Activated CD4-positive, alpha-beta T cell treated with anti-CD3 and anti-CD28 coated beads for 36 hours (primary cell): Measurements from ENCODE around the gene UBE2S. TPM values are rescaled to one million over a fixed set of nuclear protein-coding genes. Genes with fewer than 3 reads are reported as not detected.
"Not testable (repeated sequence)": the region's sequence is repeated elsewhere in the genome, so short reads cannot be mapped to it uniquely, and the experiment has no call there.

Experiments
- ATAC-seq: fragments of 200-7000 bp; cut with Tn5 transposase; one replicate; pipeline ENCODE4 v1.10.0; 2021; ENCODE audit warnings: mild to moderate bottlenecking, moderate library complexity
- CTCF ChIA-PET: fragments of 350-600 bp; sonication (Branson Sonifier 250); formaldehyde crosslinking; loops from one replicate; lab custom pipeline; 2021; ENCODE audit warnings: antibody characterized with exemption; lab: Charles Lee
- POLR2A ChIA-PET: fragments of 350-600 bp; sonication (Branson Sonifier 250); formaldehyde crosslinking; loops from one replicate; lab custom pipeline; 2021; ENCODE audit warnings: antibody characterized with exemption, inconsistent platforms; lab: Charles Lee
- DNase-seq: peaks from one replicate; pipeline ENCODE4 v3.0.0-alpha.2; 2020
- H3K27ac Mint-ChIP-seq: one replicate; pipeline ENCODE4 v1.8.0; 2021; ENCODE audit warnings: mixed read lengths
- H3K27me3 Mint-ChIP-seq: one replicate; pipeline ENCODE4 v1.8.0; 2021; ENCODE audit warnings: mixed read lengths
- H3K36me3 Mint-ChIP-seq: one replicate; pipeline ENCODE4 v1.8.0; 2021; ENCODE audit warnings: low read depth, mixed read lengths
- H3K4me1 Mint-ChIP-seq: one replicate; pipeline ENCODE4 v1.8.0; 2021; ENCODE audit warnings: mixed read lengths
- H3K4me3 Mint-ChIP-seq: one replicate; pipeline ENCODE4 v1.8.0; 2021; ENCODE audit warnings: mild to moderate bottlenecking, moderate library complexity, mixed read lengths
- H3K9me3 Mint-ChIP-seq: one replicate; pipeline ENCODE4 v1.8.0; 2021; ENCODE audit warnings: low read depth, mixed read lengths
- intact Hi-C, 2 experiments: fragments of 100-400 bp; cut with DNase I in 1 of 2; cut with micrococcal nuclease in 1 of 2; formaldehyde crosslinking; loops; one replicate each; pipeline versions ENCODE4 v1.14.2 to v1.15.1; 2022 to 2024; cut with DNase I, micrococcal nuclease
- total RNA-seq, 2 experiments: library from RNA; stranded (reverse); gene quantifications; one replicate each; pipeline ENCODE4 v1.2.3, GENCODE V29; 2021

UBE2S gene
- total RNA-seq, 2 experiments from 2014 or later, result 228 to 342 TPM

GRCh38 chr19:55419624-55420236 is 12.1 kb upstream of the UBE2S start:
- Mint-ChIP-seq H3K27ac (no peak overlapping the region), H3K27me3 (no peaks in the 10 kb centered on the region), H3K4me1 (peaks cover 14% of the 10 kb centered on the region), H3K36me3 (no peaks in the 10 kb centered on the region), H3K9me3 (no peaks in the 10 kb centered on the region), H3K4me3 (no peak overlapping the region)
- ChIA-PET POLR2A (no interaction called here), CTCF (interaction anchor here (0.5 to 3.0 kb wide), 4 partner anchors 12 to 117 kb away, joined by 3 to 13 read pairs (median 4); partner anchors contain the start of gene UBE2S)
- ATAC-seq (no peak), DNase-seq (no peak)
- intact Hi-C loops, result loop anchor here (2.0 kb wide), 2 partner anchors 207 to 279 kb away; no protein-coding TSS in a partner anchor

GRCh38 chr19:55419103-55419502 is 11.5 kb upstream of the UBE2S start:
- H3K9me3 Mint-ChIP-seq, result no peaks in the 10 kb centered on the region
- H3K36me3 Mint-ChIP-seq, result no peaks in the 10 kb centered on the region
- peaks cover 14% of the 10 kb centered on the region for H3K4me1 Mint-ChIP-seq
- H3K4me3 Mint-ChIP-seq, result no peak overlapping the region
- intact Hi-C loops, result loop anchor here (2.0 kb wide), 2 partner anchors 206 to 278 kb away; no protein-coding TSS in a partner anchor
- no peak overlapping the region for H3K27ac Mint-ChIP-seq
- DNase-seq, result no peak
- CTCF ChIA-PET, result interaction anchor here (0.8 to 3.0 kb wide), 4 partner anchors 21 to 351 kb away, joined by 3 to 13 read pairs (median 4); no protein-coding TSS in a partner anchor
- ATAC-seq, result no peak
- POLR2A ChIA-PET, result no interaction called here
- H3K27me3 Mint-ChIP-seq, result no peaks in the 10 kb centered on the region

- Mint-ChIP-seq H3K4me3 (no peak overlapping the region), H3K27ac (no peak overlapping the region), H3K27me3 (no peaks in the 10 kb centered on the region), H3K36me3 (no peaks in the 10 kb centered on the region), H3K4me1 (peaks cover 14% of the 10 kb centered on the region), H3K9me3 (no peaks in the 10 kb centered on the region)
- ATAC-seq, result peak; percentile 90
- POLR2A ChIA-PET, result no interaction called here
- CTCF ChIA-PET, result interaction anchor here (0.5 to 3.0 kb wide), 6 partner anchors 19 to 350 kb away, joined by 3 to 13 read pairs (median 4); no protein-coding TSS in a partner anchor
- peak; percentile 74 for DNase-seq
- intact Hi-C loops, result loop anchor here (1.0 to 2.0 kb wide), 6 partner anchors 116 to 277 kb away; no protein-coding TSS in a partner anchor
Measured at GRCh38 chr19:55418185-55418584, 10.6 kb upstream of the UBE2S start.

GRCh38 chr19:55410168-55410567 is 2.6 kb upstream of the UBE2S start:
- ChIA-PET POLR2A (no interaction called here), CTCF (no interaction called here)
- H3K4me1 Mint-ChIP-seq, result peaks cover 20% of the 10 kb centered on the region
- no peaks in the 10 kb centered on the region for H3K27me3 Mint-ChIP-seq
- no peak overlapping the region for H3K4me3 Mint-ChIP-seq
- peaks cover 28% of the 10 kb centered on the region for H3K36me3 Mint-ChIP-seq
- H3K9me3 Mint-ChIP-seq, result peaks cover 4% of the 10 kb centered on the region
- no peak for DNase-seq
- intact Hi-C loops, result no loop called here
- ATAC-seq, result no peak
- H3K27ac Mint-ChIP-seq, result no peak overlapping the region

- H3K9me3 Mint-ChIP-seq, H3K4me3 Mint-ChIP-seq, H3K27me3 Mint-ChIP-seq, DNase-seq, ATAC-seq: not testable (repeated sequence)
- H3K36me3 Mint-ChIP-seq, result peaks cover 31% of the 10 kb centered on the region
- peaks cover 20% of the 10 kb centered on the region for H3K4me1 Mint-ChIP-seq
- POLR2A ChIA-PET, result interaction anchor here (0.6 kb wide), 2 partner anchors 13 to 215 kb away, joined by 3 read pairs; partner anchors contain the start of gene ZNF784
- CTCF ChIA-PET, result interaction anchor here (0.7 to 1.2 kb wide), 3 partner anchors 117 to 792 kb away, joined by 3 read pairs; no protein-coding TSS in a partner anchor
- peak overlapping the region; percentile 96 for H3K27ac Mint-ChIP-seq
- intact Hi-C loops, result loop anchor here in 1 of 2 experiments (2.0 to 5.0 kb wide), 2 partner anchors 43 to 150 kb away; partner anchors contain the start of gene PPP6R1
Measured at GRCh38 chr19:55409179-55409578, 1.6 kb upstream of the UBE2S start.

- ATAC-seq (no peak), DNase-seq (no peak)
- intact Hi-C loops, result loop anchor here (1.0 to 5.0 kb wide), 13 partner anchors 23 to 291 kb away; partner anchors contain the start of genes HSPBP1 (in 2 of the 2), KMT5C (in 2 of the 2), PPP6R1 (in 2 of the 2) and RPL28 (in 2 of the 2)
- ChIA-PET CTCF (interaction anchor here (1.2 kb wide), 2 partner anchors 116 to 198 kb away, joined by 3 read pairs; no protein-coding TSS in a partner anchor), POLR2A (interaction anchor here (0.6 to 4.4 kb wide), 3 partner anchors 14 to 216 kb away, joined by 3 to 41 read pairs (median 3); partner anchors contain the start of gene ZNF784)
- peaks cover 20% of the 10 kb centered on the region for H3K4me1 Mint-ChIP-seq
- peak overlapping the region; percentile 90 for H3K4me3 Mint-ChIP-seq
- peak overlapping the region; percentile 96 for H3K27ac Mint-ChIP-seq
- H3K27me3 Mint-ChIP-seq, result no peaks in the 10 kb centered on the region
- H3K36me3 Mint-ChIP-seq, result peaks cover 36% of the 10 kb centered on the region
- H3K9me3 Mint-ChIP-seq, result peaks cover 4% of the 10 kb centered on the region
Measured at GRCh38 chr19:55408533-55408872, 915 bp upstream of the UBE2S start.

- ChIA-PET CTCF (interaction anchor here (0.7 to 1.0 kb wide), 3 partner anchors 12 to 224 kb away, joined by 3 to 5 read pairs (median 3); no protein-coding TSS in a partner anchor), POLR2A (interaction anchor here (0.6 to 4.4 kb wide), 13 partner anchors 9 to 290 kb away, joined by 3 to 41 read pairs (median 5); partner anchors contain the start of genes HSPBP1, ISOC2, KMT5C and PPP1R12C)
- Mint-ChIP-seq H3K27me3 (no peaks in the 10 kb centered on the region), H3K4me3 (peak overlapping the region; percentile 90), H3K4me1 (peaks cover 22% of the 10 kb centered on the region), H3K36me3 (peaks cover 41% of the 10 kb centered on the region), H3K27ac (peak overlapping the region; percentile 96), H3K9me3 (peaks cover 4% of the 10 kb centered on the region)
- DNase-seq (peak; percentile 98), ATAC-seq (peak; percentile 96)
- intact Hi-C loops, result loop anchor here (1.0 to 5.0 kb wide), 13 partner anchors 23 to 291 kb away; partner anchors contain the start of genes HSPBP1 (in 2 of the 2), KMT5C (in 2 of the 2), PPP6R1 (in 2 of the 2) and RPL28 (in 2 of the 2)
Measured at GRCh38 chr19:55407800-55408532, 378 bp upstream of the UBE2S start.

- Mint-ChIP-seq H3K4me3 (peak overlapping the region; percentile 90), H3K27me3 (no peaks in the 10 kb centered on the region), H3K27ac (peak overlapping the region; percentile 85), H3K36me3 (peaks cover 50% of the 10 kb centered on the region), H3K4me1 (peaks cover 24% of the 10 kb centered on the region), H3K9me3 (peaks cover 4% of the 10 kb centered on the region)
- peak; percentile 2 for ATAC-seq
- intact Hi-C loops, result loop anchor here in 1 of 2 experiments (5.0 kb wide), 1 partner anchor 45 kb away; no protein-coding TSS in a partner anchor
- peak; percentile 53 for DNase-seq
- CTCF ChIA-PET, result interaction anchor here (0.7 to 1.0 kb wide), 3 partner anchors 13 to 225 kb away, joined by 3 to 5 read pairs (median 3); no protein-coding TSS in a partner anchor
- POLR2A ChIA-PET, result interaction anchor here (0.5 to 4.4 kb wide), 13 partner anchors 8 to 289 kb away, joined by 3 to 41 read pairs (median 4); partner anchors contain the start of genes KMT5C, PPP1R12C, TMEM238 and ZNF524
Measured at GRCh38 chr19:55406826-55407549, 600 bp downstream of the UBE2S start.

GRCh38 chr19:55406091-55406825 is 1.3 kb downstream of the UBE2S start:
- Mint-ChIP-seq H3K27me3 (no peaks in the 10 kb centered on the region), H3K4me1 (peaks cover 24% of the 10 kb centered on the region), H3K4me3 (peak overlapping the region; percentile 90), H3K36me3 (peaks cover 55% of the 10 kb centered on the region), H3K27ac (peak overlapping the region; percentile 85), H3K9me3 (peaks cover 4% of the 10 kb centered on the region)
- POLR2A ChIA-PET, result interaction anchor here (0.7 to 4.4 kb wide), 6 partner anchors 8 to 98 kb away, joined by 3 to 41 read pairs (median 6); partner anchors contain the start of genes KMT5C and TMEM238
- ATAC-seq (no peak), DNase-seq (no peak)
- intact Hi-C loops, result loop anchor here in 1 of 2 experiments (5.0 kb wide), 1 partner anchor 46 kb away; no protein-coding TSS in a partner anchor
- CTCF ChIA-PET, result no interaction called here
